HFF-Myc (cell line): Measurements from ENCODE around the gene BCOR.

Source experiments
- DNase-seq: peaks from one replicate; pipeline ENCODE4 v3.0.0-alpha.2; 2011; ENCODE audit warnings: low read depth; ENCODE audit errors: extremely low read depth
- H3K4me3 ChIP-seq: replicated peaks from 2 replicates; pipeline ENCODE4 v1.5.1; 2011; ENCODE audit warnings: low read depth, mild to moderate bottlenecking, control low read depth, low read length
- CTCF ChIP-seq: IDR thresholded peaks from 2 replicates; pipeline ENCODE4 v1.5.1; 2012; ENCODE audit warnings: mild to moderate bottlenecking, low read depth, low read length, control low read depth; ENCODE audit errors: missing control alignments

Gene BCOR

GRCh38 chrX:40116925-40117324 is 19.2 kb upstream of the BCOR start:
- no peak for DNase-seq
- H3K4me3 ChIP-seq = no peak overlapping the region
- TF ChIP-seq CTCF = no peak

GRCh38 chrX:40112996-40113395 is 15.2 kb upstream of the BCOR start:
- no peak overlapping the region for H3K4me3 ChIP-seq
- no peak for DNase-seq
- no peak for TF ChIP-seq CTCF

- no peak for DNase-seq
- no peak for TF ChIP-seq CTCF
- H3K4me3 ChIP-seq = no peak overlapping the region
Observed at GRCh38 chrX:40111868-40112267, 14.1 kb upstream of the BCOR start.

- no peak for DNase-seq
Observed at GRCh38 chrX:40109288-40110008, 11.7 kb upstream of the BCOR start.

GRCh38 chrX:40108959-40109287 is 11.2 kb upstream of the BCOR start:
- TF ChIP-seq CTCF = no peak

More at GRCh38 chrX:40109288-40110008, 11.7 kb upstream of the BCOR start:
- peak overlapping the region; percentile 35 for H3K4me3 ChIP-seq
- TF ChIP-seq CTCF = no peak

GRCh38 chrX:40108162-40108958 is 10.6 kb upstream of the BCOR start:
- TF ChIP-seq CTCF = no peak
- DNase-seq = no peak
- peak overlapping the region; percentile 35 for H3K4me3 ChIP-seq

More at GRCh38 chrX:40108959-40109287, 11.2 kb upstream of the BCOR start:
- no peak for DNase-seq
- peak overlapping the region; percentile 35 for H3K4me3 ChIP-seq
